Activated CD8-positive, alpha-beta memory T cell treated with anti-CD3 and anti-CD28 coated beads for 48 hours (primary cell): ENCODE results near the gene SLC22A2.

Experiments used
- DNase-seq, 3 experiments: peaks; one replicate each; pipeline ENCODE4 v3.0.0-alpha.2; 2020; ENCODE audit warnings: low read depth in 2 of 3, low spot score in 2 of 3

Gene SLC22A2

GRCh38 chr6:160218810-160219209, 39.8 kb downstream of the SLC22A2 start:
- DNase-seq = no peak

DNA sequence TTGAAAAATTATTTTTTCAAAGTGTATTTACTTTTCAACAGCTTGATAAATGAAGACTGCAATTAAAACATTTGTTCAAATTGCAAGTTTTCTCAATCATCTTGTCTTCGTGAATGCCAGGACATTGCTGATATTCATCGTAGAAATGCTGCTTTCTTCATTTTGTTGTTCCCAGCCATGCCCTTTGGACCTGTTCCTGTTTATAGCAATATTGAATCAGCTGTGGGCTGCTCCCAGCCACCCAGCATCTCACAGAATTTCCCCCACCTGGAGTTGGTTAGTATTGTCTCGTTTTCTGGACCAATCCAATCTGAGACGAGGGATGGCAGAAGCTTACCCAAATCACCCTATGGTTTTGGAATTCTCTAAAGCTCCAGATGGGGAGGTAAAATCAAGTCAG, 40.8 kb downstream of the SLC22A2 start:
- no peak for DNase-seq

DNA sequence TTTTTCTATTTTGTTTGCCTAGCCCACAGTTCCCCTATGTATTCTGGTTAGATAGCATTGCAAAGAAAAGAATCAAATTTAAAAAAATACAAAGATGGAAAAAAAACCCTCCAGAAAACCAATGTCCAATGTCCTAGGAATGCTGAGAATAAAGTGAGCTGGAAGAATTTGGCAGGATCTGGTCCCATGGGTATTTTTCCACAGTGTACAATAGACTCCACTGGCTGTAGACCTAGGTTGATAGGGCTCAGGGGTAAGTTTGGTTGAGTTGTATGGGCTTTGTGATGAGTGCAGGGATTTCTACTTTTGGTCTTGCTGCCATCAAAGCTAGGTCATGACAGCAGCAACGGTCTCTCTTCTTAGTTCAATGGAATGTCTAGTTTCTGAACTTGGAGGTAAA, 41.5 kb downstream of the SLC22A2 start:
- no peak for DNase-seq

GRCh38 chr6:160215232-160215631, 43.4 kb downstream of the SLC22A2 start:
- no peak for DNase-seq

DNA sequence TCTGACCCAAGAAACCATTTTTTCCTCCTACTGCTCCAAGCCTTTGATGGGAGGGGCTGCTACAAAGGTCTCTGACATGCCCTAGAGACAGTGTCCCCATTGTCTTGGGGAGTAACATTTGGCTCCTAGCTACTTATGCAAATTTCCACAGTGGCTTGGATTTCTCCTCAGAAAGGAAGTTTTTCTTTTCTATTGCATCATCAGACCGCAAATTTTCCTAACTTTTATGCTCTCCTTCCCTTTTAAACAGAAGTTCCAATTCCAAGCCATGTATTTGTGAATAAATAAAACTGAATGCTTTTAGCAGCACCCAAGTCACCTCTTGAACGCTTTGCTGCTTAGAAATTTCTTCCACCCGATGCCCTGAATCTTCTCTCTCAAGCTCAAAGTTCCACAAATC, 51.0 kb downstream of the SLC22A2 start:
- DNase-seq = no peak

DNA sequence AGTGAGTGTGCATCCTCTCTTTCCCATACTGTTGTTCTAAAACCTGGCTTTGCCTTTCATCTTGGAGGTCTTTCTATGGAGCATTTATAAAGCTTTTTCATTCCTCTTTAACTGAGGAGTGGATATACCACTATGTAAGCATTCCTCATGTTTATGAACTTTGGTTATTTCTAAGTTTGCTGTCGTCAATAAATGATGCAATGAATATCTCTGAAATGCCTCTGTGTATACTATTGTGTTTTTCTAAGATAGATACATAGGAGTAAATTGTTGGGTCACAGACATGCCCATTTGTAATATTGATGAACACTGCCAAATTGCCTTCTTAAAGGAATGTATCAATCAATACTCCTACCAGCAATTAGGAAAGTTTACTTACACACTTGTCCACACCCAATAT, 53.9 kb downstream of the SLC22A2 start:
- no peak for DNase-seq

GRCh38 chr6:160203953-160204352, 54.7 kb downstream of the SLC22A2 start:
- no peak for DNase-seq

- DNase-seq = no peak
Observed at GRCh38 chr6:160203522-160203921, 55.1 kb downstream of the SLC22A2 start.

DNA sequence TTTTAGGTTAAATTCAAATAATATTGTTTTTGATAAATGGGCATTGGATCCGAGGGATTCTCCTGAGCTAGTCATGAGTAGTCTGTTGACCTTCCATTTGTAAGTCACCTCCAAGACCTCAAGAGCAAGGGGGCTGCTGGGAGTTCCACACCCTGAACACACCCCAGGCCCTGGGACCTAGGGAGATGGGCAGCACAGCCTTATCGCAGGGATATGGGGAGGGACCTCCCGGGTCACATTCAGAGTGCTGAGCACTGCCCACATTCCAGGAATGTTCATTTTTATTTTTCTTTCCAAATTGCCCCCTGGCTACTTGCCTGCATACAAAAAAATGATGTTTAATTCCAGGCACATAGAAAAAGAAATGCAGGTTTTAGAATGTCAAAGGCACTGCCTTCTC, 55.5 kb downstream of the SLC22A2 start:
- DNase-seq = no peak

- DNase-seq = no peak
Observed at GRCh38 chr6:160202411-160202810, 56.2 kb downstream of the SLC22A2 start.

GRCh38 chr6:160201061-160201460, 57.6 kb downstream of the SLC22A2 start:
- no peak for DNase-seq

GRCh38 chr6:160198606-160199211, 59.9 kb downstream of the SLC22A2 start:
- DNase-seq = no peak

DNA sequence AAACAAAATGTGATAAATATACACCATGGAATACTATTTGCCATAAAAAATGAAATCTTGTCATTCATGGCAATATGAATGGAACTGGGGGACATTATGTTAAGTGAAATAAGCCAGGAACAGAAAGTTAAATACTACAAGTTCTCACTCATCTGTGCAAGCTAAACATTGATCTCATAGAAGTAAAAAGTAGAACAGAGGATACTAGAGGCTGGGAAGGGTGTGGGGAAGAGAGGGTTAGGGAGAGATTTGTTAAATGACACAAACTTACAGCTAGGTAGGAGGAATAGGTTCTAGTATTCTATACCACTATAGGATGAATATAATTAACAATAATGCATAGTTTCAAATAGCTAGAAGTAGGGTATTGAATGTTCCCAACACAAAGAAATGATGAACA, 61.0 kb downstream of the SLC22A2 start:
- DNase-seq = no peak

DNA sequence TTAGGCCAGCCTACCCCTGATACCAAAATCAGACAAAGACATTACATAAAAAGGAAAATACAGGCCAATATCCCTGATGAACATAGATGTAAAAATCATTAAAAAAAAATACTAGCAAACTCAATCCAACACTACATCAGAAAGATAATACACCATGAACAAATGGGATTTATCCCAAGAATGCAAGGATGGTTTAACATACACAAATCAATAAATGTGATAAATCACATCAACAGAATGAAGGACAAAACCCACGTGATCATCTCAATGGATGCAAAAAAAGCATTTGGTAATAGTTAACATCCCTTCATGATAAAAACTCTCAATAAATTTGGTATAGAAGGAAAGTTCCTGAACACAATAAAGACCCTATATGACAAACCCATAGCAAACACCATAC, 63.8 kb downstream of the SLC22A2 start:
- no peak for DNase-seq

- no peak for DNase-seq
Observed at GRCh38 chr6:160192840-160193239, 65.8 kb downstream of the SLC22A2 start.

GRCh38 chr6:160190973-160191372, 67.6 kb downstream of the SLC22A2 start:
- no peak for DNase-seq

- no peak for DNase-seq
Observed at GRCh38 chr6:160190081-160190480, 68.5 kb downstream of the SLC22A2 start.

DNA sequence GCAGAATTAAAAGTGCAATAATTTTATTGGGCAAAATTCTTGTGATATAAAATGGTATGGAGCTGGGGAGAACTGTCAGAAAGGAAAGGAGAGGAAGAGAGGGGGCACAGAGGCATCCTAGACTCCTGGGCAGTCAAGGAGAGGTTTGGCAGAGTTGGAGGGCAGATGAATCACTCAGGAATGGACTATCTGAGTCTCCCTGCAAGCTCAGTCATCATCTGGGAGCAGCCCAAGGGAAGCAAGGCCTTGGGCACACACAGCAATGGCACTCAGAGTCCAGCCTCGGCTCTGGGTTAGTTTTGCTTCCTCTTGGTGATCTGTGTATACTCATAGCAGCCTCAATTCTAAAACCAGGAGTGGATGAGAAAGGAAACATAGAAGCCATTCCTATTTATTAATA, 69.8 kb downstream of the SLC22A2 start:
- DNase-seq = no peak

DNA sequence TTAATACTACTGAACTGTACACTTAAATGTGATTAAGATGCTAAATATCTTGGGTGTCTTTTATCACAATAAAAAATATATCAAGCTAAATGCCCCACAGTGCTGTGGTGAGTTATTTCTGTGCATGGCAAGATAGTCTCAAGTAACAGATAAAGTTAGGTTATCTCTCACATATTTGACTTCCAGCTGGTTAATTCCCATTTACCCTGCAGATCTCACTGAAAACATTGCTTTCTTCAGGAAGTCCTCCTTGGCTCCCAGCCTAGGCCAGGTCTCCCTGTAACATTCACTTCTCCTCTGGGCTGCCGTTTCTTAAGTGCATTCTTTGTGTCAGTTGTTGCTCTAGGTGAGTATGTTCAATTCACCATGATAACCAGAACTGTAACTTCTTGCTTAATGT, 77.9 kb downstream of the SLC22A2 start:
- DNase-seq = no peak

DNA sequence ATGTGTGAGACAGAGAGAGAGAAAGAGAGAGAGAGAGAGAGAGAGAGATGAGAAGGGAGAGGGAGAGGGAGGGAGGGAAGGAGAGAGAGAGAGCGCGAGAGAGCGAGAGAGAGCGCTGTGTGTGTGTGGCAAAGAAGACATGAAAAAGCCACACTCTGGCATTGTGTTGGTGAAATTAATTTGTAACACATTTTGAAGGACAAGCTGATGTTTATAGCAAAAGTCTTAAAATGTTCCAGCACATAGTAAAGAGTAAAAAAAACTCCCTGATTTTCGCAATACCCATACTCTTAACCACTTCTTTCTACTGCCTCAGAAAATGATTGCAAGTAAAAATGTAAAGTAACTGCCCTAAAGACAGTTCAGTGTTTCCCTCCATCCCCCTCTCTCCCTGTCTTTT, 80.3 kb downstream of the SLC22A2 start:
- no peak for DNase-seq

DNA sequence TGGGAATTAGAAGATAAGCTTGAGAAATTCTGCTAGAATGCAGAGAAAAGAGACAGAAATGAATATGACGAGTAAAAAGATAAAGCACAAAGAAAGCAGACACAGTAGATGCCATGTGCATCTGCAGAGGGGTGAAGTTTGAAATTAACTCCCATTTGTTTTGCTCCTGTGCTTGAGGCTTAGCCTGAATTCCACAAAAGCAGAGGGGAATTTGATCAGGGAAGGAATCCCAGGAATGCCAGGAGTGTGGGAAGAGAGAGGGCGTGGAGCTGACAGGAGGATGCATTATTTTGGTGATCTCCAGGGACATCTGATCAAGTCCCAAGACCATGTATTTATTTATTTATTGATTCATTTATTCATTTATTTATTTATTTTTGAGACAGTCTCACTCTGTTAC, 81.4 kb downstream of the SLC22A2 start:
- no peak for DNase-seq

DNA sequence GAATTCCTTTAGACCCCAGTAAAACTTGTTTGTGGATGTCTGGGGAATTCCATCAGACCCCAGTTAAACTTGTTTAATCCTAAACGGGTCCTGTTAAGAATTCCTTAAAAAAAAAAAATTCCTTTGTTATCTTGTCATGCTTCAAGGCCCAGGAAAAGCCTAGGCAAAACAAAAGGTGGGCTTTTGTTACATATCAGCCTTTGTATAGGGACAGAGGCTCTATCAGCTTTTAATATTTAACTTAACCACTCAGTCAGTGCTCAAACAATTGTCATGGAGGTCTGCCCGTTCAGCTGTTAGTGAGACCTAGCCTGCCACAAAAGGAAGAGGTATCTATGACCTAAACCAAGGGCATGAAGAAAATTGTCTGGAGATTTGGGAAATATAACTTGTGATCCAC, 83.9 kb downstream of the SLC22A2 start:
- DNase-seq = no peak

GRCh38 chr6:160173806-160174527, 84.7 kb downstream of the SLC22A2 start:
- no peak for DNase-seq
